HepG2 (cell line): Measurements from ENCODE around the gene DDHD1.

Experiments used
- ATF3 ChIP-seq: sonication (generic); formaldehyde crosslinking; IDR thresholded peaks from 2 replicates; pipeline ENCODE4 v1.4.0; 2020; ENCODE audit warnings: missing genetic modification reagents
- ATF7 ChIP-seq, 2 experiments: fragments of 450-650 bp in 1 of 2; sonication (generic) in 1 of 2; formaldehyde crosslinking in 1 of 2; IDR thresholded peaks; 2 replicates each; pipeline versions ENCODE4 v1.4.0 to v1.6.1; 2016 to 2020; ENCODE audit warnings: antibody characterized with exemption in 1 of 2, mild to moderate bottlenecking in 1 of 2, missing genetic modification reagents in 1 of 2
- CEBPZ ChIP-seq: IDR thresholded peaks from 2 replicates; pipeline ENCODE4 v1.6.1; 2012; ENCODE audit warnings: low read length, improper control_type of control experiment
- IRF1 ChIP-seq: sonication (generic); formaldehyde crosslinking; IDR thresholded peaks from 2 replicates; pipeline ENCODE4 v1.4.0; 2020; ENCODE audit warnings: low read depth, mild to moderate bottlenecking, missing genetic modification reagents
- JUND ChIP-seq: sonication (generic); formaldehyde crosslinking; IDR thresholded peaks from 2 replicates; pipeline ENCODE4 v1.8.0; 2022; ENCODE audit warnings: mild to moderate bottlenecking, missing genetic modification reagents
- MAX ChIP-seq: IDR thresholded peaks from 2 replicates; pipeline ENCODE4 v1.6.1; 2012; ENCODE audit warnings: inconsistent platforms
- MYC ChIP-seq: sonication (generic); formaldehyde crosslinking; IDR thresholded peaks from 2 replicates; pipeline ENCODE4 v1.9.0; 2021; ENCODE audit warnings: missing genetic modification reagents, borderline replicate concordance
- PHF8 ChIP-seq: sonication (generic); formaldehyde crosslinking; IDR thresholded peaks from 2 replicates; pipeline ENCODE4 v1.5.0; 2020; ENCODE audit warnings: missing genetic modification reagents
- POLR2A ChIP-seq, 2 experiments: IDR thresholded peaks; 2 replicates each; pipeline ENCODE4 v1.6.1; 2011; ENCODE audit warnings: low read depth in 2 of 2, low read length in 2 of 2, mild to moderate bottlenecking in 1 of 2, moderate library complexity in 1 of 2; ENCODE audit not compliant: insufficient read depth in 1 of 2
- RBFOX2 ChIP-seq: fragments of 200-400 bp; formaldehyde crosslinking; IDR thresholded peaks from 2 replicates; pipeline ENCODE4 v1.6.1; 2017; ENCODE audit warnings: low read depth, mild to moderate bottlenecking, low read length
- ZNF143 ChIP-seq: sonication (generic); formaldehyde crosslinking; IDR thresholded peaks from 2 replicates; pipeline ENCODE4 v1.4.0; 2020; ENCODE audit warnings: missing genetic modification reagents
- ZNF253 ChIP-seq: sonication (generic); formaldehyde crosslinking; IDR thresholded peaks from 2 replicates; pipeline ENCODE4 v1.8.0; 2022; ENCODE audit warnings: mild to moderate bottlenecking, missing genetic modification reagents, borderline replicate concordance
- ZNF512B ChIP-seq: sonication (generic); formaldehyde crosslinking; IDR thresholded peaks from 2 replicates; pipeline ENCODE4 v1.5.1; 2020; ENCODE audit warnings: missing genetic modification reagents, mild to moderate bottlenecking, borderline replicate concordance

- no peak for TF ChIP-seq ATF3 (CRISPR knock-in tag)
- TF ChIP-seq IRF1 (CRISPR knock-in tag), result no peak
- no peak for TF ChIP-seq ZNF512B (CRISPR knock-in tag)
- TF ChIP-seq JUND, result no peak
- TF ChIP-seq POLR2A (IDR thresholded peaks at IDR 0.05; ENCODE audit: insufficient read depth in 1 of 2, low read depth in 2 of 2, low read length in 2 of 2), result no peak
- no peak for TF ChIP-seq CEBPZ
- no peak for TF ChIP-seq RBFOX2
- no peak for TF ChIP-seq MYC (CRISPR knock-in tag)
- TF ChIP-seq MAX, result no peak
- no peak for TF ChIP-seq ZNF253 (CRISPR knock-in tag)
- TF ChIP-seq ATF7 (IDR thresholded peaks at IDR 0.05), result no peak
- TF ChIP-seq ATF7 (CRISPR knock-in tag; IDR thresholded peaks at IDR 0.05), result no peak
- no peak for TF ChIP-seq PHF8 (CRISPR knock-in tag)
- no peak for TF ChIP-seq ZNF143 (CRISPR knock-in tag)
Measured at GRCh38 chr14:53004976-53005375, 148.1 kb downstream of the DDHD1 start.
